Pons (tissue), 1 donor: ENCODE measurements around the gene ITSN1.
"Not testable (repeated sequence)": the region's sequence is repeated elsewhere in the genome, so short reads cannot be mapped to it uniquely, and the experiment has no call there.

Source experiments
- DNase-seq: peaks from one replicate; pipeline ENCODE4 v3.0.0-alpha.2; 2016; ENCODE audit warnings: low spot score

ITSN1 gene

DNA sequence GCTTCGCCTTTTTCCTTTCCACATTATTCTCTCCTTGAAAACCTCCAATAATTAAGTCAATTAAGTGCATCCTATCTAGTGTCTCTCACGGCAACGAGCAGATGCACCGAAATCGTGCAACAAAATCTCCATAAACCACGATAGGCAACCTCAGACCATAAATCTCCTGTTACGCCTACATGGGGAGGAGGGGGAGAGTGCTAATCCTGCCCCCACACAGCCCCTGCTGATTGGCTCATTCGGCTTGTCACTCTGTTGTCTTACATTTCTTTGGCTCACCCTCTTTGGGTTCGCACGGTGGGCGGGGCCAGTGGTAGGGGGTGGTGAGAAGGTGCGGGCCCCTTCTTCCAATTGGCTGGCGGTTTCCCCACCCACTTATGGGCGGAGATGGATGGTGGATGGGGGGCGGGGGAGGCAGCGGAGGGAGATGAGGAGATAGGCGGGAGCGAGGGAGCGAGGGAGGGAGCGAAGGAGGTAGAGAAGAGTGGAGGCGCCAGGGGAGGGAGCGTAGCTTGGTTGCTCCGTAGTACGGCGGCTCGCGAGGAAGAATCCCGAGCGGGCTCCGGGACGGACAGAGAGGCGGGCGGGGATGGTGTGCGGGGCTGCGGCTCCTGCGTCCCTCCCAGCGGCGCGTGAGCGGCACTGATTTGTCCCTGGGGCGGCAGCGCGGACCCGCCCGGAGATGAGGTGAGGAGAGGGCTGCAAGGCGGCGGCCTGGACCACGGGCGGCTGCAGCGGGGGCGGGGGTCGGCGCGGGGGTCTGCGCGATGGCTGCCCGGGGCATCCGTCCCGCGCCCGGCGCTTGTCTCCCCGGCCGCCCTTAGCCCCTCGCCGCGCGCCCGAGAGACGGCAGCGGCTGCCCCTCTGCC lies at the start of gene ITSN1:
TSS of gene ITSN1 (plus strand) at position 475 of the 869 bp plus-strand sequence. CDS start 76,328 bp downstream, outside the sequence.
- DNase-seq = peak; percentile 100

DNA sequence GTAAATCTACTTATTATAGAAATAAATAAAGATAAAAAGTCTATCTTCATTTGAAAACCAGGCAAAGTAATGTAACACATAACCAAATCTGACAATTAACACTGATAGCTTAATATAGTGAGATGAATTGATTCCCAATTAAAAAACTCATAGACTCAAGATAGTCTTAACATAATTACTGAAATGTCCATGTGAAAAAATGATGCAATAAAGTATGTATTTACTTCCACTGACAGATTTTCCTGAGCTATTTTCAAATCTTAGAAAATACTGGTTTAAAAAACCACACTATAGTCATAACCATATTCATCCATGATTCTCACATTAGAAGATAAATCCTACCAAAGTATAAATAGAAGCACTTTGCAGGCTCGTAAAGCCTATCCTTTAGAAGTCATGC lies 44.2 kb upstream of the ITSN1 start:
- DNase-seq = no peak

DNA sequence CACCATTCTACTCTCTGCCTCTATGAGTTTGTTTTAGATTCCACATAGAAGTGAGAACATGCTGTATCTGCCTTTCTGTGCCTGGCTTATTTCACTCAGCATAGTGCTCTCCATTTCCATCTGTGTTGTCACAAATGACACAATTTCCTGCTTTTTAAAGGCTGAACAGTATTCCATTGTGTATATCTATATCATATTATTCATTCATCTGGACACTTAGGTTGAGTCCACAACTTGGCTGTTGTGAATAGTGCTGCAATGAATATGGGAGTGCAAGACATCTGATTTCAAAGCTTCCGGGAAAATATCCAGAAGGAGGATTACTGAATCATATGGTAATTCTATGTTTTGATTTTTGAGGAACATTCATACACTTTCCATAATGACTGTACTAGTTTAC lies 33.7 kb upstream of the ITSN1 start:
- DNase-seq = no peak

DNA sequence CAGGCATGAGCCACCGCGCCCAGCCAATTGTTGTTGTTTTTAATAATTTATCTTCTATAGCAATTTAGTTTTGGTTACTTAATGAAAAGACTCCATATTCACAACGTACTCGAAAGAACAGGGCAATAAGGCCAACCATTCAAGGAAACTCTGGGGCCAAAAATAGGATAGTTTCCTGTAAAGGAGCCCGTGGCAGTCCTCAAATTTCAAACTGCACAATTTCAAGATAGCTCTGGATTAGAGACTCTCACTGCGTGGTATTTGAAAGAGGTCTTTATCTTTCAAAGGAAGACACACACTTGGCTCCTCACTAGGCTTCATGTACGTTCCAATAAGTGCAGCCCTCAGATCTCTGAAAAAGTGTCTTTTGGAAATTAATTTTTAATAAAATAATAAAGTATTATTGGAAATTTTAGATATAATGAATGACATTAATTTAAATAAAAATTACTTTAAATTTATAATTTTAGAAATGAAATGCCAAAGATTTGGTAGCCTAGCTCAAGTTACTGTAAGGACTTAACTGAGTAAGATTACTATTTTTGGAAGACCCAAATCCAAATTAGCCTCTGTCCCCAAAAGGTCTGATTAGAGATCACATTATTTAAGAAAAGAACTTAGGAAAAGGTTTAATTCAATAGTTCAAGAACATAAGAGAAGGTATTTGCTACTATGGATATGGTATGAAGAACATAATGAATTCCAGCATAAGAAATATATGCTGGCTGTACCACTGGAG lies 31.1 kb upstream of the ITSN1 start:
- DNase-seq = no peak

DNA sequence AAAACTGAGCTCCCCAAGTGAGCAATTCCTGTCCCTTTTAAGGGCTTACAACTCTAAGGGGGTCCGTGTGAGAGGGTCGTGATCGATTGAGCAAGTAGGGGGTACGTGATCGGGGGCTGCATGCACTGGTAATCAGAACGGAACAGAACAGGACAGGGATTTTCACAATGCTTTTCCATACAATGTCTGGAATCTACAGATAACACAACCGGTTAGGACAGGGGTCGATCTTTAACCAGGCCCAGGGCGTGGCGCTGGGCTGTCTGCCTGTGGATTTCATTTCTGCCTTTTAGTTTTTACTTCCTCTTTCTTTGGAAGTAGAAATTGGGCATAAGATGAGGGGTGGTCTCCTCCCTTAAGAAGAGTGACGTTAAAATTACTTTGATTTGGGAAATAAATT lies 24.7 kb upstream of the ITSN1 start:
- not testable (repeated sequence) for DNase-seq

DNA sequence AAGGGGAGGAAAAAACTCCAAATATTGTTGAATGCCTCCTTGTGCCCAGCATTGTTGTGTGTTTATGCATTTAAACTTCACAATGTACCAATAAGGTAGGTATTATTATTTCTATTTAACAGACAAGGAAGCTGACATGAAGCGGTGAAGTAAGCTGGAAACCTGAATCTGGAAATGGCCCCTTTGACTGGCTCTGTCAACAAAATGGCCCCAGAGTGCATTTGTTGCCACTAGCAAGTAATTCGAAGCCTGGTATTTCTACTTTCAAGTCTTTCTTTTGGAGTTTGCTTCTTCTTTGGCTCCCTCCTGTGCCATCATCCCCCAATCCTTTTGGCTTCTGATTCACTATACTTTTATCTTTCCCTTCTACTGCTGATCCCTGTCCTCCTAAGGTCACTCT lies 23.9 kb upstream of the ITSN1 start:
- DNase-seq = no peak

DNA sequence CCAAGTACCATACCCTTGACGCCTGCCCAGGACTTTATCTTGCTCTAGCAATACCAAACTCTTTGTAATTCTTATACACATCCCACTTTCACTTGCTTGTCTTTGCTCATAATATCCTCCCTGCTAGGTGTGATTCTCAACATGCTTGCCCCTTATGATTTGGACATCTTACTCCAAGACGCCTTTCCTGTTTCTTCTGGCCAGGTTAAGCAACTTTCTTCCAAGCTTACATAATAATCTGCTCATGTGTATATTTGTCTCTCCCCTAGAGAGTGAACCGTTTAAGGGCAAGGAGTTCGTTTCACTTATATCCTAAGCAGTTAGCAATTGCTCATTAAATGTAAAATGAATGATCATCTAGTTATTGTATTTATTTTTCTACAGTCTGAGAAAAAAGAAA lies 22.6 kb upstream of the ITSN1 start:
- no peak for DNase-seq

DNA sequence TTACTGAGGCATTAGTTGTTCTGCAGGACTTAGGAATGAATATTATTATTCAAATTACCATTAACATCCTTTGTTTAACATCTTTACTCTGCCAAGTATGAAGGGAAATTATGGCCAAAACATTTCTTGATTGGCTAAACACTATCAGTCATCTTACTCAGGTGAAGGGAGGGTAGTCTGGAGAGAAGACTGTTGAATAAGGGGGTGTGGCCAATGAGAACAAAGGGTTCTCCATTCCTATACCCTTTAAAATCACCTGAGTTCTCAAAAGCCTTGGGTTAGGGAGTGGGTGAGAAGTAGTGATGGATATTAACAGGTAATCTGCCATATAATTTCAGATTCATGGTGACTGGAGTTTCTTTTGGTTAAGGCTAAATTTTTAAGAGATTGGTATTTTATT lies 20.0 kb upstream of the ITSN1 start:
- DNase-seq = no peak

DNA sequence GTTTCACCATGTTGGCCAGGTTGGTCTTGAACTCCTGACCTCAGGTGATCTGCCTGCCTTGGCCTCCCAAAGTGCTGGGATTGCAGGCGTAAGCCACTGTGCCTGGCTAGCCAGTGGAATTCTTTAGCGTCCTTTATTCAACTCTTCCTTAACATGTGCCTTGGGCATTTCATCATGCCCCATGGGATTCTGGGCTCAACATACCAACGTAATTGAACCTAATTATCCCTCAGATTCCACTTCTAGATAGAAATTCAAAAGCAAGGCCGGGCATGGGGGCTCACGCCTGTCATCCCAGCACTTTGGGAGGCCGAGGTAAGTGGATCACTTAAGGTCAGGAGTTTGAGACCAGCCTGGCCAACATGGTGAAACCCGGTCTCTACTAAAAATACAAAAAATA lies 16.1 kb upstream of the ITSN1 start:
- not testable (repeated sequence) for DNase-seq

DNA sequence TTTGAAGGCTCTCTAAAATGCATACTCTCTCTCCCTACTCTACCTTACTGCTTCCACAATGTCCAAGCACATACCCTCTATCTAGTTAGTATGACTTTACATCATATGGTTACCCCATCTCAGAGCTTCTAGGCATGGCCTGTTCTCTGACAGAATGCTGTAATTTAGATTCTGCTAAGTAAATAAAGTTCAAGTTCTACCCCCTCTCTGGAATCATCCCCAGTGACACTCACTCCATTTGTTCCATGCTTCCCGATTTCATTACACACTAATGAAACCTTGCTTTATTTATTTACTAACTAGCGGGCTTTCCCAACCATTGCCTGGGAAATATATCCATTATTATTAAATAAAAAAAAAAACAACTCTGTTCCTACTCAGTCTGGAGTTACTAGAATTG lies 8.0 kb upstream of the ITSN1 start:
- no peak for DNase-seq

DNA sequence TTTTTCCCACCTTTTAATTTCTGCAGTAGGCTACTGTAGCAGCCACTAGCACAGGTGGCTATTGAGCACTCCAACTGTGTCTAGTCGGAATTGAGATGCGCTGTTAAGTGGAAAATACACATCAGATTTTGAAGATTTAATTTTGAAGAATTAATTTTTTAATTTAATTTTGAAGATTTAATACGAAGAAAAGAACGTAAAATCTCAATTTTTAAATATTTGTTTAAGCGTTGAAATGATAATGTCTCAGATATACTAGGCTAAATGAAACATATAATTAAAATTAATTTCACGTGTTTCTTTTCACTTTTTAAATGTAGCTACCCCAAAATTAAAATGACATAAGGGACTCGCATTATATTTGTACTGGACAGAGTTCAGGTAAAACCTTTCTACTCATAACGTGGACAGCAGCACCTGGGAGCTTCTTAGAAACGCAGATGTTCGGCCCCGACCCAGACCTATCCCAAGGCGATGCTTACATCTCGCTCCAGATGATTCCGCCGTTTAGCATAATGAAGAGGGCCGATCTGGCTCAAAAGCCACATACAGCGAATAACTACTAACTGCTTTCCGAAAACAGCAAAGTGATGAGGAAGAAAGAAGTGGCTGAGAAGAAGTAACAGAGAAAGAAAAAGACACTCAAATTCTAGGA lies 1.5 kb upstream of the ITSN1 start:
- no peak for DNase-seq

DNA sequence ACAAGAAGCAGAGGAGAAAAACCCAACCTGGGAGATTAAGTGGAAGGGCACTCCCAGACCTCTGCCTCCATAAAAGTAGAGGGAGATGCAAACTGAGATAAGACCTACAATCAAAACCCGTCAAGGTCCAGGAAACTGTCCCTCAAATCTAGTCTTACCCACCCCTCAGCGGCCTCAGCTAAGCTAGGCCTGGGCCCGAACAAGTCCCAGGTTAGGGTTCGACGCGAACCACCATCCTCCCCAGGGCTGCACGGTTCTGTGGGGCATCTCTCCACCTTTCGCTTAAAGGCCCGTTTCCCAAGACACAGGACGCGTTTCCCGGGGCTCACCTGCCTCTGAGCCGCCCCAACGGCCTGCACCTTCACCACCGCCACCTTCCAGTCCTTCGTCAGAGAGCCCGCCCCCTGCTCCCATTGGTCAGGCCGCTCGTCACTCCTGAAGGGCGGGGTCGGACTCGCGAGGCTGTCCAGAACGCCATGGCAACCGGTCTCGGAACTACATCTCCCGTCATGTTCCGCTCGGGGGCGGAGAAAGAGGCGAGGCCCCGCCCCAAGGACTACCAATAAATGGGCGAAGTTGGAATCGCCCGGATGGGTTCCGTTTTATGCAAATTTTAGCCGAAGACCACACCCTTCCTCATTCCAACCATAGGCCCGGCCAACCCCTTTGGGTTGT lies 812 bp upstream of the ITSN1 start, which contains the start of gene CRYZL1:
TSS of gene CRYZL1 (minus strand) at position 390 of the 675 bp plus-strand sequence. CDS start 10,190 bp downstream, outside the sequence.
- DNase-seq = peak; percentile 100

DNA sequence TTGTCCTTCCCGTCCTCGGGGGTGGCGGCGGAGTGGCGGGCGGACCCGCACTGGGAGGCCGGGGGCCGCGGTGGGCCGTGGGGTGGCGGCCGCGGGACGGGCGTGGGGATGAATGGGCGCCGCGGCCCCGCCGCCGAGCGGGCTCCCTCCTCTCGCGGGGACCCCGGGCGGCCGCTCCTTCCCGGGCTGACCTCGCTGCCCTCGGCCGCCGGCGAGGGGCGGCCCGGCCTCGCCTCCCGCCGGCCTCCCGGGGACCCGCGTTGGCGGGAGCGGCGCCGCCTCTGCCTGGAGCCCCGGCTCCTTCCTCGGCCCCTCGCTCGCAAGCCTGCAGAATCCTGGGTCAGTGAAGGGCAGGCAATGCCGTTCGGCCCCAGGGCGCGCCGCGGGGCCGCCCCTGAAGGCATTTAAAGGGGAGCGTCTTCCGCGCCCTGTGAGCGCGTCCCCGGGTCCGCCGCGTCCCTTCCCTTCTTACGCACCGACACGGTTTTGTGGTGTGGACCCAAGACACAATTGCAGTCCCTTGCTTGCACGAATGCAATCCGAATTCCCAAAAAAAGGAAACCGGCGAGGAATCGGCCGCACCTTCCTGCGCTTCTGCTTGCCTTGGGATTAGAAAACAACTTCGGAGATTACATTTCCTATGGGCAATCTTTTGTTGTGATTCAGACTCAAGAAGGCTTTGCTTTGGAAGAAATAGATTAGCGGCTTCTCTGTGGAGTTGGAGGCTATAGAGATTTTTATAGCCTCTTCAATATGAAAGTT lies 776 bp downstream of the ITSN1 start:
- no peak for DNase-seq

DNA sequence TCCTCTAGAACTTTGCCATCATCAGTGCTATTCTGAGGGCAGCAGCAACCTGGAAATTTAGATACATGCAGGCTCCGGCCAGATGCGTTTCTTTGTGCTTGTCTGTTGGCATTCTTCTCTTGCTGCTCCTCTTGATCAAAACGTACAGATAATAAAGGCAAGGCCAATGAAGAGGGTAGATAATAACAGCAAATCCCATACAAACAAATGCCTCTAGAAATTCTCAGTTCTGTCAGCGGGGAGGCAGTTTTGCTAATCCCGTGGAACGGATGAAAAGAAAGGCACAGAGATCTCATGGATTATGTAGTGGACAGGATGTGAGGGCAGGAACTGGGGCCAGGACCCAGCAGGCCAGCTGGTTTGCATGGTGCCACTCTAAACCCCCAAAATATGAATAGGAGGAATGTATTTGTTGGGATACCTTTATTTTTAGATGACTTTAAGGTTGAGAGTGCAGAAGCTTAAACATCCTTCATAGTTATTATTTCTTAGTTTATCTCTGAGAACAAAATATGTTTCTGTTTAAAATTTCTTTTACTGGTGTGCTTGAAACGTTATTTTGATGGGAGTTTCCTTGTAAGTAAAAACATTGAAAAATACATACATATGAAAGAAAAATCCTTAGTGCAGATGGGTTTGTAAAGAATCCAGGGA lies 1.5 kb downstream of the ITSN1 start:
- DNase-seq = peak; percentile 34

DNA sequence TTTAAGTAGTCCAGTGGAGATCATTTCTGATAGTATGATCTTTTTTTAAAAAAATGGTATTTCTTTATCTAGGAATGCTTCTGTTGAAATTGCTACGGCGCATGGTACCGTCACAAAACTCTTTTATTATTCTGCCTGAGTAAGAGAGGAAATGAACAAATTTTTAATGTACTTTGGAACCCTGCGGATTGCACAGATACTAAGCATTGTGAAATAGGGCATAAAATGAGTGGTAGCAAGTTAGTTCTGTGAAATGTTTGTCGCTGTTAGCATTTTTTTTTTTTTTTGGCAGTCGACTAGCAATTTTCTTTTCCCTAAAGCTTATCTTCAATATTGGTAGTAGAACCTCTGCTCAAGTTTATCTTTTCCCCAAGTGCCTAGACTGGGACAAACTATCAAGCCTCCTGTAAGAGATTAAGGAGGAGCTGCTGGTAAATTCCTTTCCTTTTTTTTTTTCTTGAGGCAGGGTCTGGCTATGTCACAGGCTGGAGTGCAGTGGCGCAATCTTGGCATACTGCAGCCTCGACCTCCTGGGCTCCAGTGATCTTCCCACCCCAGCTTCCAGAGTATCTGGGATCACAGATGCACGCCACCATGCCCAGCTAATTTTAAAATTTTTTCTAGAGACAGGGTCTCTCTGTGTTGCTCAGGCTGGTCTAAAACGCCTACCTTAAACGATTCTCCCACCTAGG lies 2.2 kb downstream of the ITSN1 start:
- no peak for DNase-seq

DNA sequence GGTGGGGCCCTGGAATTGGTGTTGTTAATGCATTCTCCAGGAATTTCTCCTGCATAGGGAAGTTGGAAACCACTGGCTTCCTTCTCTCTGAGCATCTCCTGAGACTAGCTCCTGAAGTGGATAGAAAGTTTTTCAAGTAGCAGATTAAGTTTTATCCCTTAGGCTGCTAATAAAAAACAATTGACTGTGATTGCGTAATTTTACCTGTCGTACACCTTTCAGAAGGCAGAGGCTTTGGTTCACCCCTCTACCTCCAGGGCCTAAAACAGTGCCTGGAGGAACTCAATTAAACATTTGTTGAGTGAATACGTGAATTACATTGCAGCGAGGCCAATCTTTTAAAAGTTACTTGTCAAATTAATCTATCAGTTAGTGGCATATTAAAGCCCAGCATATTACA lies 3.4 kb downstream of the ITSN1 start:
- no peak for DNase-seq

DNA sequence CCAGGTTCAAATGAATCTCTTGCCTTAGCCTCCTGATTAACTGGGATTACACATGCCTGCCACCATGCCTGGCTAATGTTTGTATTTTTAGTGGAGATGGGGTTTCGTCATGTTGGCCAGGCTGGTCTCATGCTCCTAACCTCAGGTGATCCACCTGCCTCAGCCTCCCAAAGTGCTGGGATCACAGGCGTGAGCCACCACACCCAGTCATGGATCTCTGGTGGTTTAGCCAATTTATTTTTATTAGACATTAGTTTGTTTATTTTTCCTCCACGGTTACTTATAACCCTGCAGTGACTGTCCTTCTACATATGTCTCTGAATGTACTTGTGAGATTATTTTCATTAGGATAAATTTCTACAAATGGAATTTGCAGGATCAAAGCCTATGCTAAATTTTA lies 5.3 kb downstream of the ITSN1 start:
- DNase-seq = no peak

DNA sequence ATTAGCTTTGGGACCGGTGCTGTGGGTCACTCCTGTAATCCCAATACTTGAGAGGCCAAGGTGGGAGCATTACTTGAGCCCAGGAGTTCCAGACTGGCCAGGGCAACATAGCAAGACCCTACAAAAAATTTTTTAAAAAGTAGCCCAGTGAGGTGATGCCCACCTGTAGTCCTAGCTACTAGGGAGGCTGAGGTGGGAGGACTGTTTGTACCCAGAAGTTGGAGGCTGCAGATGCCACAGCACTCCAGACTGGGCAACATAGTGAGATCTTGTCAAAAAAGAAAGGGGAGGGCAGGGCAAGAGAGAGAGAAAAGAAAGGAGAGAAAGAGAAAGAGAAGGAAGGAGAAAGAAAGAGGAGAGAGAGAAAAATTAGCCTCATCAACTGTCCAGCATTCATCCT lies 6.3 kb downstream of the ITSN1 start:
- DNase-seq = no peak

DNA sequence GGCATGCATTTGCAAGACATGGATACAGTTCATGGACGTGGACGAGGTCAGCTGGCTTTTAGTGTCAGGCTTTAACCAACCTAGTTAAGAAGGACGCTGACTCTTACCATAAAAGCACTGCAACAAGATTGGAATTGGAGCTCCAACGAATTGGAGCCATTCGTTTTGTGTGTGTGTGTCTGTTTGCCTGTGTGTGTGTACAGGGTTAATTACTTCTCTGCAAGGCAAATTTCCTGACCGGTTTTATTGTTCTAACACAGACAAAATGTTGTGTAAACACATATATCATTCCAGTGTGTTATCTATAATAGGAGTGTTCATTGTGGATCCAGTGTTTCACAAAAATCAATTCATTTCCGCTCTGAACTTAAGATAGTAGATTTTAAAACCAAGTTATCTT lies 7.9 kb downstream of the ITSN1 start:
- DNase-seq = no peak

DNA sequence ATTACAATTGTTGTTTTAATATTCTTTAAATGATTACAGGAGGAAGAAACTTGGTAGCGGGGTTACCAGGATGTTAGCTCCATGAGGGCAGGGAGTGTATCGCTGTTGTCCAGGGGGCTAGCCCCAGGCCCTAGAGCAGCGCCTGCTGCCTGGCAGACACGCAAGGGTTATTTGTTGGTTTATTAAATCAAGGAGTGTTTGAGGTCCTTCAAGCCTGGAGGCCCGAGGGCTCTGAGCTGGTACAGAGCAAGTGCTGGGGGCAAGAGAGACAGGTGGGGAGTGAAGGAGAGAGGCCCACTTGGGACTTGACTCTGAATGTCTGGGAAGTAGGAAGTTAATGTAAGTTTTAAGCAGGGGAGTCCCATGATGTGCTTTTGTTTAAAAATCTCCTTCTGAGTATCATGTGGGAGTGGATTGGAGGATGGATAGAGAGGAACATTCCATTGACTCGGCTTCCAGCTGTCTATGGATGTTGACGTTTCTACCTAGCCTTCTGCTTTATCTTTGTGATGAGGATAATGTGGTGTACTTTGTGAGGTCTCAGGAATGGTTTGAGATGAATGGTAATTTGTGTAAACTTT lies 8.7 kb downstream of the ITSN1 start:
- DNase-seq = no peak
